ENCODE measurements around the gene LCN12. TPM values are rescaled to one million over a fixed set of nuclear protein-coding genes. Genes with fewer than 3 reads are reported as not detected.

LCN12 gene
- total RNA-seq, 1 donor from 2014 or later, result not detected

DNA sequence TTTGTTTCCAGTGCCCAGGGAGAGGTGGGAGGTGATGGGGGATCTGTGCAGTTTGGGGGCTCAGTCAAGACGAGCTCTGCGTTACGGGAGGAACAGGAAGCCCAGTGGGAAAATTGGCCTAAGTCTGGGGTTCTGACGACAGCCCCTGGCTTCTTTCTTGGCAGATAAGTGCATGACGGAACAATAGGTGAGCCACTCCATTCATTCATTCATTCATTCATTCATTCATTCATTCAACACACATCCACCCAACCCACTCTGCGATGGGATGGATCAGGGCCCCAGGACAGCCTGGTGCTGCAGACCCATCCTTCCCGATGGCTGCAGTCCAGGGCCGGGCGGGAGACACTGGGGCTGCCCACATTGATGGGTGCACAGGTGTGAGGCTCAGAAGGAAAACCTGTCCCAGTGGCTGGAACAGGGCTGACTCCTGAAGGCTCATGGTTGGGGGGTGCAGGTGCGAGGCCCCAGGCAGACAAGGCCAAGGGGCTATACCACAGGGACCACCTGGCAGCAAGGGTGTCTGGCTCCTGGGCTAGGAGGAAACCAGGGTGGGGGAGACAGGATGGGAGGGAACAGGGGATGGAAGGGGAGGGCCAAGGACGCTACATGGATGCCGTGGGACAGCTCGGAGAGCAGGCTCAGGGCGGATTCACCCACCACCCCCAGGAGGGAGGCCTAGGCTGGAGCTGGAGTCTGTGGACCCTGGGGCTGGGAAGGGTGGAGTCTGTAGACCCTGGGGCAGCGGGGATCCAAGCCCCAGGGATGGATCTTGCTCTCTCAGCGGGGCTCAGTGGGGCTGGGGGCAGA is 28.8 kb downstream of the LCN12 start:
- Mint-ChIP-seq H3K36me3 (no peaks in the 10 kb centered on the region), H3K4me1 (peaks cover 8% of the 10 kb centered on the region), H3K9me3 (no peaks in the 10 kb centered on the region), H3K27me3 (ENCODE audit: insufficient read depth, low read depth) (peaks cover 2% of the 10 kb centered on the region), H3K4me3 (no peak overlapping the region), H3K27ac (peak overlapping the region; percentile 38)
- peaks cover 36% of the 10 kb centered on the region for H3K27me3 ChIP-seq
- no peak overlapping the region for H2AFZ ChIP-seq (replicated peaks)
- H3K9me3 ChIP-seq (ENCODE audit: low read depth), result no peaks in the 10 kb centered on the region
- H3K4me3 ChIP-seq, result no peak overlapping the region
- no peak overlapping the region for H3K9ac ChIP-seq
- peaks cover 16% of the 10 kb centered on the region for H3K4me1 ChIP-seq
- H3K79me2 ChIP-seq (ENCODE audit: low read depth), result no peaks in the 10 kb centered on the region
- H4K20me1 ChIP-seq (ENCODE audit: low read depth), result no peaks in the 10 kb centered on the region
- no peak overlapping the region for H3K4me2 ChIP-seq
- TF ChIP-seq EZH2 (IDR thresholded peaks at IDR 0.05), result no peak
- no peak for TF ChIP-seq EZH2phosphoT487 (IDR thresholded peaks at IDR 0.05)
- DNase-seq (ENCODE audit: low spot score), result no peak
- H3K27ac ChIP-seq, result no peak overlapping the region
- no peaks in the 10 kb centered on the region for H3K36me3 ChIP-seq
- H3F3A ChIP-seq (ENCODE audit: low read depth), result peaks cover 11% of the 10 kb centered on the region

DNA sequence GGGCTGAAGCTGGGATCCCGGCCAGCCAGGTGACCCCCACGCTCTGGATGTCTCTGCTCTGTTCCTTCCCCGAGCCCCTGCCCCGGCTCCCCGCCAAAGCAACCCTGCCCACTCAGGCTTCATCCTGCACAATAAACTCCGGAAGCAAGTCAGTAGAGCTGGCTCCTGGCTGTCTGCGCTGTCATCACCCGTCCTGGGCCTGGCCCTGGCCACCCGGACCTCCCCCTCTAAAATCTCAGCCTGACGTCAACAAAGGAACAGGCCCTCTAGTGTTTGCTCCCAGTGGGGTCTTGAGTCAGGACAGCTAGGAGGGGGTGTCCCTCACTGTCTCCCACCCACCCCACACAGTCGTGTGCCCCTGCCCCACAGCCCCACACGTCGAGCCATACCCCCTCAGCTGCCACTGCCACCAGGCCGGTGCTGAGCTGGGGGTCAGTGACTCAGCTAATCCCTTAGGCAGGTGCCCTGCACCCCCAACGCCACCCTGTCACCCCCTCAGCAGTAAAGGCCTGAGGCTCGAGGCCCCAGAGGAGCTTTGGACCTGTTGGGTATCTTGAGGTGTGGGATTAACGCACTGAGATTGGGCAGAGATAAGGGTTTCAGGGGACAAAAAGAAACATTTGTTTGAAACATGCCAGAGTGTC is 29.6 kb downstream of the LCN12 start:
- no peak overlapping the region for H3K27ac ChIP-seq
- no peaks in the 10 kb centered on the region for H3K79me2 ChIP-seq (ENCODE audit: low read depth)
- H3K9ac ChIP-seq, result no peak overlapping the region
- H2AFZ ChIP-seq (replicated peaks), result no peak overlapping the region
- peaks cover 16% of the 10 kb centered on the region for H3K4me1 ChIP-seq
- H3F3A ChIP-seq (ENCODE audit: low read depth), result peaks cover 11% of the 10 kb centered on the region
- H3K4me3 Mint-ChIP-seq, result no peak overlapping the region
- H4K20me1 ChIP-seq (ENCODE audit: low read depth), result no peaks in the 10 kb centered on the region
- DNase-seq (ENCODE audit: low spot score), result no peak
- H3K4me2 ChIP-seq, result no peak overlapping the region
- H3K4me3 ChIP-seq, result no peak overlapping the region
- H3K9me3 ChIP-seq (ENCODE audit: low read depth), result no peaks in the 10 kb centered on the region
- peaks cover 2% of the 10 kb centered on the region for H3K27me3 Mint-ChIP-seq (ENCODE audit: insufficient read depth, low read depth)
- no peaks in the 10 kb centered on the region for H3K9me3 Mint-ChIP-seq
- peaks cover 44% of the 10 kb centered on the region for H3K27me3 ChIP-seq
- TF ChIP-seq, protein P1, sequence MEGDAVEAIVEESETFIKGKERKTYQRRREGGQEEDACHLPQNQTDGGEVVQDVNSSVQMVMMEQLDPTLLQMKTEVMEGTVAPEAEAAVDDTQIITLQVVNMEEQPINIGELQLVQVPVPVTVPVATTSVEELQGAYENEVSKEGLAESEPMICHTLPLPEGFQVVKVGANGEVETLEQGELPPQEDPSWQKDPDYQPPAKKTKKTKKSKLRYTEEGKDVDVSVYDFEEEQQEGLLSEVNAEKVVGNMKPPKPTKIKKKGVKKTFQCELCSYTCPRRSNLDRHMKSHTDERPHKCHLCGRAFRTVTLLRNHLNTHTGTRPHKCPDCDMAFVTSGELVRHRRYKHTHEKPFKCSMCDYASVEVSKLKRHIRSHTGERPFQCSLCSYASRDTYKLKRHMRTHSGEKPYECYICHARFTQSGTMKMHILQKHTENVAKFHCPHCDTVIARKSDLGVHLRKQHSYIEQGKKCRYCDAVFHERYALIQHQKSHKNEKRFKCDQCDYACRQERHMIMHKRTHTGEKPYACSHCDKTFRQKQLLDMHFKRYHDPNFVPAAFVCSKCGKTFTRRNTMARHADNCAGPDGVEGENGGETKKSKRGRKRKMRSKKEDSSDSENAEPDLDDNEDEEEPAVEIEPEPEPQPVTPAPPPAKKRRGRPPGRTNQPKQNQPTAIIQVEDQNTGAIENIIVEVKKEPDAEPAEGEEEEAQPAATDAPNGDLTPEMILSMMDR (IDR thresholded peaks at IDR 0.05), result no peak
- TF ChIP-seq EZH2phosphoT487 (IDR thresholded peaks at IDR 0.05) (no peak), EZH2 (IDR thresholded peaks at IDR 0.05) (no peak)
- no peaks in the 10 kb centered on the region for H3K36me3 ChIP-seq
- no peak overlapping the region for H3K27ac Mint-ChIP-seq
- no peaks in the 10 kb centered on the region for H3K36me3 Mint-ChIP-seq
- H3K4me1 Mint-ChIP-seq, result peaks cover 12% of the 10 kb centered on the region

DNA sequence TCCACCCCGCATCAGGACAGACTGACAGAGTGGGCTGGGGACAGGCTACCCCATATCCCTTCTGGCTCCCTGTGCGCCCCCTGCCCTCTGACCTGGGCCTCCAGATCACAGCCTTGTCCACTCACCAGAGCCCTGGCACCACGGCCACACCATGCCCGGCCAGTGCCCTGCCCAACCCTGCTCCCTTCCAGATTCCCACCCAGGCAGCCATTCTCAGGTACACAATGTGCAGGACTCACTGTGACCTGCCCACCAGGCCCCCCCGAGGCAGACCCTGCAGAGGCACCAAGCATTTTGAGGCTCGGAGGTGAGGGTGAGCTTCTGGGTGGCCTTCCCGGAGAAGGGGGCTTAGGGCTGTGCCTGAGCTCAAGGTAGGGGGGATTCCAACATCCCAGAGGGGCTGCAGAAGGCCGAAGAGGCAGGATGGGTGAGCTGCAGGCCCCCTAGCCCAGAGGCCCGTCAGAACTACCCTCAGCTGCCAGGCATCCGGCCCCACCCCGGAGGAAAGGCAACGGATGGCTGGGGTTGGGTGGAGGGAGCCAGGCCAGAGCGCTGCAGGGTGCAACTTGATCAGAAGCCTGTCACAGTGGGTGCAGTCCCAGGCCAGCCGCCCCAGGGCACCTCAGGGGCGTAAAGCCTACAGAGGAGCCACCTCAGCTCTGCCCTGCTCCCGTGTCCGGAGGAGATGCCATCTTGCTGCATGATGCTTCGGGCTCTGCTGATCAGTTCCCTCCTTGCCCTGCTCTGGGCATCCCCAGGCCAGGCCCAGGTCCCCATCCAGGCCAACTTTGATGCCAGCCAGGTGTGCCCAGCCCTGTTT is 30.4 kb downstream of the LCN12 start, which contains the start of gene LCNL1:
Gene LCNL1 (plus strand): TSS at position 762 of the 820 bp plus-strand sequence. CDS start 594 bp downstream, outside the sequence.
- Mint-ChIP-seq H3K4me3 (peak within 1 kb of the TSS; percentile 1), H3K9me3 (no peaks in the 10 kb centered on the region), H3K4me1 (peaks cover 12% of the 10 kb centered on the region), H3K27me3 (ENCODE audit: insufficient read depth, low read depth) (peaks cover 5% of the 10 kb centered on the region), H3K27ac (peak within 1 kb of the TSS; percentile 8), H3K36me3 (no peaks in the 10 kb centered on the region)
- no peaks in the 10 kb centered on the region for H3K36me3 ChIP-seq
- no peak for TF ChIP-seq EZH2phosphoT487 (IDR thresholded peaks at IDR 0.05)
- TF ChIP-seq, protein P1 (IDR thresholded peaks at IDR 0.05), result no peak
- TF ChIP-seq EZH2 (IDR thresholded peaks at IDR 0.05), result no peak
- no peaks in the 10 kb centered on the region for H4K20me1 ChIP-seq (ENCODE audit: low read depth)
- peaks cover 11% of the 10 kb centered on the region for H3F3A ChIP-seq (ENCODE audit: low read depth)
- H3K79me2 ChIP-seq (ENCODE audit: low read depth), result no peaks in the 10 kb centered on the region
- no peak within 1 kb of the TSS for H3K4me2 ChIP-seq
- DNase-seq (ENCODE audit: low spot score), result no peak
- H3K4me3 ChIP-seq, result no peak within 1 kb of the TSS
- H2AFZ ChIP-seq (replicated peaks), result no peak within 1 kb of the TSS
- peaks cover 13% of the 10 kb centered on the region for H3K4me1 ChIP-seq
- H3K9ac ChIP-seq, result no peak within 1 kb of the TSS
- H3K27ac ChIP-seq, result no peak within 1 kb of the TSS
- peaks cover 37% of the 10 kb centered on the region for H3K27me3 ChIP-seq
- H3K9me3 ChIP-seq (ENCODE audit: low read depth), result no peaks in the 10 kb centered on the region

Measured in neural progenitor cell (in vitro differentiated cells).